GM18520 (cell line): Measurements from ENCODE around the gene WNT2B.
"Not testable (repeated sequence)": the region's sequence is repeated elsewhere in the genome, so short reads cannot be mapped to it uniquely, and the experiment has no call there.

Source experiments
- ATAC-seq: cut with Tn5 transposase; IDR thresholded peaks from one replicate; pipeline ENCODE4 v1.9.1; 2021; ENCODE audit not compliant: unreplicated experiment

Gene WNT2B

GRCh38 chr1:112508278-112509004 lies at the start of gene WNT2B:
Gene WNT2B, plus strand, starts transcription at chr1:112508965. Its CDS starts 298 bp downstream, at chr1:112509263.
- ATAC-seq: no peak

GRCh38 chr1:112460615-112461014 lies 48.1 kb upstream of the WNT2B start:
- no peak for ATAC-seq

- ATAC-seq: no peak
These were observed 47.4 kb upstream of the WNT2B start for GRCh38 chr1:112461200-112461871.

GRCh38 chr1:112462953-112463279 lies 45.8 kb upstream of the WNT2B start:
- no peak for ATAC-seq

- ATAC-seq: no peak
These were observed 44.3 kb upstream of the WNT2B start for GRCh38 chr1:112464501-112464900.

GRCh38 chr1:112465122-112465521 lies 43.6 kb upstream of the WNT2B start:
- no peak for ATAC-seq

GRCh38 chr1:112466078-112466660 lies 42.6 kb upstream of the WNT2B start:
- peak; percentile 74 for ATAC-seq

GRCh38 chr1:112470324-112470723 lies 38.4 kb upstream of the WNT2B start:
- ATAC-seq: not testable (repeated sequence)

GRCh38 chr1:112470966-112471365 lies 37.8 kb upstream of the WNT2B start:
- ATAC-seq: no peak

GRCh38 chr1:112472142-112472541 lies 36.6 kb upstream of the WNT2B start:
- no peak for ATAC-seq

- ATAC-seq: no peak
These were observed 31.2 kb upstream of the WNT2B start for GRCh38 chr1:112477550-112477949.

- ATAC-seq: no peak
These were observed 30.5 kb upstream of the WNT2B start for GRCh38 chr1:112478314-112478713.

GRCh38 chr1:112486063-112486462 lies 22.7 kb upstream of the WNT2B start:
- ATAC-seq: not testable (repeated sequence)

GRCh38 chr1:112487686-112488085 lies 21.1 kb upstream of the WNT2B start:
- ATAC-seq: not testable (repeated sequence)

- no peak for ATAC-seq
These were observed 20.6 kb upstream of the WNT2B start for GRCh38 chr1:112488141-112488540.

GRCh38 chr1:112492076-112492475 lies 16.7 kb upstream of the WNT2B start:
- ATAC-seq: no peak

- no peak for ATAC-seq
These were observed 15.4 kb upstream of the WNT2B start for GRCh38 chr1:112493351-112493750.

GRCh38 chr1:112496290-112496689 lies 12.5 kb upstream of the WNT2B start:
- ATAC-seq: no peak

- no peak for ATAC-seq
These were observed 6.7 kb upstream of the WNT2B start for GRCh38 chr1:112501810-112502641.

- no peak for ATAC-seq
These were observed 5.9 kb upstream of the WNT2B start for GRCh38 chr1:112502826-112503225.

- ATAC-seq: no peak
These were observed 4.6 kb upstream of the WNT2B start for GRCh38 chr1:112504001-112504660.
